ENCODE results near the gene ARL4A. TPM values are rescaled to one million over a fixed set of nuclear protein-coding genes. Genes with fewer than 3 reads are reported as not detected.

Gene ARL4A
- total and polyA plus RNA-seq, 10 of the 15 experiments (the other 5 are each of a cell fraction or from before 2014, with no cell fraction given), result 0.35 to 4.6 (median 2.7) TPM

- in situ Hi-C loops (cut with MboI) (no loop called here), intact Hi-C loops (cut with micrococcal nuclease; ENCODE audit: unreplicated experiment) (no loop called here)
- Histone ChIP-seq H3K4me3 (no peak overlapping the region), H4K20me1 (ENCODE audit: control insufficient read depth, insufficient read depth) (no peaks in the 10 kb centered on the region), H3K4me2 (ENCODE audit: control insufficient read depth, insufficient read depth) (no peak overlapping the region), H3K4me1 (ENCODE audit: control insufficient read depth, insufficient read depth, low read length) (no peaks in the 10 kb centered on the region), H3K36me3 (ENCODE audit: control insufficient read depth in 2 of 2, insufficient read depth in 2 of 2, low read length in 1 of 2) (no peaks in the 10 kb centered on the region), H3K79me2 (ENCODE audit: control insufficient read depth, insufficient read depth, low read length) (no peaks in the 10 kb centered on the region), H2AFZ (ENCODE audit: control insufficient read depth, low read depth, low read length) (no peak overlapping the region), H3K27ac (ENCODE audit: control insufficient read depth, insufficient read depth) (no peak overlapping the region), H3K9ac (ENCODE audit: control insufficient read depth, insufficient read depth, low read length) (no peak overlapping the region), H3K9me3 (replicated peaks; ENCODE audit: control insufficient read depth, insufficient read depth, low read length) (no peaks in the 10 kb centered on the region), H3K27me3 (replicated peaks in 1 of 2; ENCODE audit: control insufficient read depth in 2 of 2, insufficient read depth in 2 of 2, low read length in 1 of 2) (no peaks in the 10 kb centered on the region)
- ChIA-PET POLR2A (no interaction called here), SMC1A (ENCODE audit: uncharacterized antibody, unreplicated experiment) (no interaction called here), RAD21 (ENCODE audit: unreplicated experiment) (no interaction called here), CTCF (no interaction called here)
- 36% methylated on average over 6 of the region's 6 CpGs for WGBS (ENCODE audit: insufficient coverage, insufficient replicate concordance, low lambda C conversion rate, missing lambda C conversion rate)
- ATAC-seq (no peak), DNase-seq (ENCODE audit: low read depth, low spot score) (no peak), FAIRE-seq (no peak)
- TF ChIP-seq ZBED1 (IDR thresholded peaks at IDR 0.05; ENCODE audit: borderline replicate concordance), result no peak
- no peak for TF ChIP-seq ATF3 (IDR thresholded peaks at IDR 0.05; ENCODE audit: borderline replicate concordance, extremely low read depth, low read depth, low read length)
- TF ChIP-seq ZBTB33 (IDR thresholded peaks at IDR 0.05), result no peak
- TF ChIP-seq NFYB (IDR thresholded peaks at IDR 0.05; ENCODE audit: insufficient read depth, low read depth, low read length), result no peak
- no TSS peak for BruUV-seq (replicated peaks)
These were observed 33.9 kb downstream of the ARL4A start for GRCh38 chr7:12721286-12721830.

GRCh38 chr7:12722136-12722535 is 34.7 kb downstream of the ARL4A start:
- no peak overlapping the region for H2AFZ ChIP-seq (ENCODE audit: control insufficient read depth, low read depth, low read length)
- H3K4me1 ChIP-seq (ENCODE audit: control insufficient read depth, insufficient read depth, low read length), result no peaks in the 10 kb centered on the region
- H3K4me2 ChIP-seq (ENCODE audit: control insufficient read depth, insufficient read depth), result no peak overlapping the region
- no peaks in the 10 kb centered on the region for H3K79me2 ChIP-seq (ENCODE audit: control insufficient read depth, insufficient read depth, low read length)
- ChIA-PET CTCF (no interaction called here), SMC1A (ENCODE audit: uncharacterized antibody, unreplicated experiment) (no interaction called here), POLR2A (no interaction called here), RAD21 (ENCODE audit: unreplicated experiment) (interaction anchor here (0.5 kb wide), 1 partner anchor 18 kb away, joined by 3 read pairs; no protein-coding TSS in a partner anchor)
- FAIRE-seq (no peak), ATAC-seq (no peak), DNase-seq (ENCODE audit: low read depth, low spot score) (no peak)
- H3K27ac ChIP-seq (ENCODE audit: control insufficient read depth, insufficient read depth), result no peak overlapping the region
- no TSS peak for BruUV-seq (replicated peaks)
- H3K27me3 ChIP-seq (replicated peaks in 1 of 2; ENCODE audit: control insufficient read depth in 2 of 2, insufficient read depth in 2 of 2, low read length in 1 of 2), result no peaks in the 10 kb centered on the region
- 11% methylated on average over 2 of the region's 2 CpGs for WGBS (ENCODE audit: insufficient coverage, insufficient replicate concordance, low lambda C conversion rate, missing lambda C conversion rate)
- H3K9me3 ChIP-seq (replicated peaks; ENCODE audit: control insufficient read depth, insufficient read depth, low read length), result no peaks in the 10 kb centered on the region
- H3K4me3 ChIP-seq, result no peak overlapping the region
- intact Hi-C loops (cut with micrococcal nuclease; ENCODE audit: unreplicated experiment), result no loop called here
- H3K36me3 ChIP-seq (ENCODE audit: control insufficient read depth in 2 of 2, insufficient read depth in 2 of 2, low read length in 1 of 2), result no peaks in the 10 kb centered on the region
- no peak overlapping the region for H3K9ac ChIP-seq (ENCODE audit: control insufficient read depth, insufficient read depth, low read length)
- in situ Hi-C loops (cut with MboI), result no loop called here
- no peaks in the 10 kb centered on the region for H4K20me1 ChIP-seq (ENCODE audit: control insufficient read depth, insufficient read depth)
- TF ChIP-seq WRNIP1 (IDR thresholded peaks at IDR 0.05; ENCODE audit: borderline replicate concordance, low read depth, low read length) (no peak), CREB1 (IDR thresholded peaks at IDR 0.05; ENCODE audit: low read depth) (no peak), PBX3 (IDR thresholded peaks at IDR 0.05; ENCODE audit: insufficient replicate concordance, low read depth, low read length) (no peak), HCFC1 (IDR thresholded peaks at IDR 0.05; ENCODE audit: low read length) (no peak), NR2F1 (conservative IDR thresholded peaks at IDR 0.05) (no peak), POU2F2 (IDR thresholded peaks at IDR 0.05; ENCODE audit: borderline replicate concordance, low read depth, low read length) (no peak), MLLT1 (IDR thresholded peaks at IDR 0.05) (no peak)
